Lung microvascular endothelial cell (primary cell): ENCODE measurements around the gene TTF2. TPM values are rescaled to one million over a fixed set of nuclear protein-coding genes. Genes with fewer than 3 reads are reported as not detected.
"Not testable (repeated sequence)": the region's sequence is repeated elsewhere in the genome, so short reads cannot be mapped to it uniquely, and the experiment has no call there.

Experiments
- DNase-seq, 2 donors: peaks; one replicate each; pipeline versions ENCODE4 v3.0.0 to v3.0.0-alpha.2; 2010; ENCODE audit warnings: low read depth in 2 of 2
- total RNA-seq: library from RNA; depleted of rRNA; stranded (reverse); fragments of >200 nt; gene quantifications from 2 replicates; pipeline ENCODE4 v1.2.1, GENCODE V29; 2014

TTF2 gene
- total RNA-seq, 1 donor from 2014 or later = 6.9 TPM

DNA sequence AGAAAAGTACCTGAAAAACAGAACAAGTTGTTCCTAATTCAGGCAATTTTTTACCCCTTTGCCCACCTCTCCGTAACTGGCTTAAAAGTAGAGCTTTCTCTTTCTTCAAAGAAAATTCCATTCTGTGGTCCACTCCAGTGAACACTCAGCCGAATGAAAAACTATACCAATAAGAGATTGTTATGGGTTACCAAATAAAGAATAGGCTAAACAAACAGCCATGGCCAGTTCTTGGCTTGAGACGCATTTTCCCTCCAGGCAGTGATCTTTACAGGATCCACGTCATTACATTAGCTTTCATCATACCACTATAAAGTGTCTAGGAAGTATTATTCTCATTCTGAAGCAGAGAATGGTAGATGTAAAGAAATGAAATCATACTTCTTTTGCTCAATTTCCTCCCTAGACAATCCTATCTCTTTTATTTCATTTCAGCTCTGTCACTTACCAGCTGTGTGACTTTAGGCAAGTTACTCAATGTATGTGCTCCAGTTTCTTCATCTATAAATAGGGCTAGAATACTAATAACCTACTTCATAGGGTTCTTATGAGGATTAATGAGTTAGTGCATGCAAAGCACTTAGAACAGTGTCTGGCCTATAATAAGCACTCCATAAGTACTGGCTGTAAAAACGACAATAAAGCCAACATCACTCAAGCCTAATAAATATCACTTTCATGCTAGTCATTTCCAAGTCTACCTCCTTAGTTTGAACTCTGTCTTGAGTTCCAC lies 87.9 kb downstream of the TTF2 start:
- no peak for DNase-seq

DNA sequence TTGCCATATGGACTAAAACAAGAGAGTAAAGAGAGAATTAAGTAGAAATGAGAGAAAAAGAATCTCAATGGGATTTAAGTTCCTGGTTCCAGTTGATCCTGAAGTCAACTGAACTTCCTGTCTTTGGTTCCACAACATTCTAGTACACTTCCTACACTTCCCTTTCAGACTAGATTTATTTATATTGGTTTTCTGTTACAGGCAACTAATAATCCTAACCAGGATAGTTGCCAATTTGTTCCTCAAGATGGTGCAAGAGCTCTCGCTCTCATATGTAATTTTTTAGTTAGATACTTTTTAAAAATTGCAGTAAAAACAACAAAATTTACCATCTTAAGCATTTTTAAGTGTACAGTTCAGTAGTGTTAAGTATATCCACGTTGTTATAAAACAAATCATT lies 90.2 kb downstream of the TTF2 start:
- DNase-seq = peak in 1 of 2 donors; percentile 48

GRCh38 chr1:117151305-117151704 lies 91.2 kb downstream of the TTF2 start:
- DNase-seq = not testable (repeated sequence)

Other genes starting within 250 kb of the TTF2 start
- 98.2 and 146 TPM in 2 replicates for gene PTGFRN, start 150.4 kb upstream of the TTF2 start, total RNA-seq
- under 0.01 and 0.44 TPM in 2 replicates for gene CD101, start 58.6 kb upstream of the TTF2 start, total RNA-seq
- gene TRIM45, start 61.4 kb downstream of the TTF2 start, total RNA-seq = 0.60 and 1.5 TPM in 2 replicates
- gene VTCN1, start 150.6 kb downstream of the TTF2 start, total RNA-seq = not detected in 2 replicates